ENCODE measurements around the gene CARD16. TPM values are rescaled to one million over a fixed set of nuclear protein-coding genes. Genes with fewer than 3 reads are reported as not detected.

CARD16 gene
- polyA plus RNA-seq, 1 of the 3 experiments (the other 2 are of a cell fraction), result not detected

- H4K20me1 ChIP-seq (ENCODE audit: insufficient read depth), result no peaks in the 10 kb centered on the region
- H3K36me3 ChIP-seq (replicated peaks in 1 of 2; ENCODE audit: control insufficient read depth in 1 of 2, insufficient read depth in 2 of 2, low read length in 1 of 2), result no peaks in the 10 kb centered on the region
- 75% methylated on average over 1 of the region's 1 CpG for WGBS (ENCODE audit: low lambda C conversion rate)
- no peaks in the 10 kb centered on the region for H3K9me2 ChIP-seq
- TF ChIP-seq TCF12 (IDR thresholded peaks at IDR 0.05), result no peak
- TF ChIP-seq EZH2phosphoT487 (IDR thresholded peaks at IDR 0.05; ENCODE audit: borderline replicate concordance, low read depth), result no peak
- no peak for TF ChIP-seq EP300 (IDR thresholded peaks at IDR 0.05; ENCODE audit: borderline replicate concordance in 1 of 2, low read depth in 1 of 2, low read length in 1 of 2)
- TF ChIP-seq PBX3 (IDR thresholded peaks at IDR 0.05), result no peak
- TF ChIP-seq REST (IDR thresholded peaks at IDR 0.05; ENCODE audit: low read depth, low read length), result no peak
- TF ChIP-seq RXRA (IDR thresholded peaks at IDR 0.05; ENCODE audit: borderline replicate concordance, low read depth), result no peak
- TF ChIP-seq USF2 (IDR thresholded peaks at IDR 0.05; ENCODE audit: borderline replicate concordance, low read depth, low read length), result no peak
- no peak for TF ChIP-seq CHD2 (IDR thresholded peaks at IDR 0.05; ENCODE audit: low read length, partially characterized antibody)
- no peak for TF ChIP-seq YY1 (IDR thresholded peaks at IDR 0.05; ENCODE audit: low read depth)
- no peak for TF ChIP-seq NFIC (IDR thresholded peaks at IDR 0.05; ENCODE audit: borderline replicate concordance)
- TF ChIP-seq FOSL2 (IDR thresholded peaks at IDR 0.05; ENCODE audit: borderline replicate concordance, low read depth), result no peak
- TF ChIP-seq GATA2 (CRISPR knock-in tag; IDR thresholded peaks at IDR 0.05), result no peak
- TF ChIP-seq ELF1 (IDR thresholded peaks at IDR 0.05), result no peak
- no peak for TF ChIP-seq CTCF (IDR thresholded peaks at IDR 0.05)
- no peak for TF ChIP-seq NRF1 (IDR thresholded peaks at IDR 0.05; ENCODE audit: low read depth, low read length)
- no peak overlapping the region for H3K4me2 ChIP-seq
- no peaks in the 10 kb centered on the region for H3K79me2 ChIP-seq (ENCODE audit: insufficient read depth)
- no peak overlapping the region for H2AFZ ChIP-seq (ENCODE audit: low read depth)
- H3F3A ChIP-seq (replicated peaks; ENCODE audit: insufficient read depth), result no peaks in the 10 kb centered on the region
- ChIA-PET POLR2A (no interaction called here), CTCF (no interaction called here)
- no peak overlapping the region for H3K4me3 ChIP-seq (ENCODE audit: low read depth in 2 of 2, low read length in 1 of 2)
- H3K9me3 ChIP-seq, result no peaks in the 10 kb centered on the region
- H3K4me1 ChIP-seq (ENCODE audit: control insufficient read depth in 1 of 2, insufficient read depth in 2 of 2, low read depth in 1 of 2, low read length in 1 of 2), result no peaks in the 10 kb centered on the region
- H3K27me3 ChIP-seq (ENCODE audit: insufficient read depth), result no peaks in the 10 kb centered on the region
- no peak for DNase-seq
- no peak overlapping the region for H3K27ac ChIP-seq (ENCODE audit: low read depth in 2 of 2, low read length in 1 of 2)
- no peak overlapping the region for H3K9ac ChIP-seq
Observed at GRCh38 chr11:105056446-105056845, 11.3 kb upstream of the CARD16 start.

Measured in SK-N-SH (cell line).